ENCODE measurements around the gene NUMB.

- no peak for TF ChIP-seq CTCF (conservative IDR thresholded peaks at IDR 0.05; ENCODE audit: low read depth, low read length)
- no peak for TF ChIP-seq MAFK (IDR thresholded peaks at IDR 0.05; ENCODE audit: low read depth, low read length)
- TF ChIP-seq, protein P1, sequence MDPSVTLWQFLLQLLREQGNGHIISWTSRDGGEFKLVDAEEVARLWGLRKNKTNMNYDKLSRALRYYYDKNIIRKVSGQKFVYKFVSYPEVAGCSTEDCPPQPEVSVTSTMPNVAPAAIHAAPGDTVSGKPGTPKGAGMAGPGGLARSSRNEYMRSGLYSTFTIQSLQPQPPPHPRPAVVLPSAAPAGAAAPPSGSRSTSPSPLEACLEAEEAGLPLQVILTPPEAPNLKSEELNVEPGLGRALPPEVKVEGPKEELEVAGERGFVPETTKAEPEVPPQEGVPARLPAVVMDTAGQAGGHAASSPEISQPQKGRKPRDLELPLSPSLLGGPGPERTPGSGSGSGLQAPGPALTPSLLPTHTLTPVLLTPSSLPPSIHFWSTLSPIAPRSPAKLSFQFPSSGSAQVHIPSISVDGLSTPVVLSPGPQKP (IDR thresholded peaks at IDR 0.05; ENCODE audit: borderline replicate concordance, low read depth, low read length) = no peak
- no peak for TF ChIP-seq POLR2A (IDR thresholded peaks at IDR 0.05; ENCODE audit: low read depth, low read length)
- no peak; the same call in none of the 2 replicates for TF ChIP-seq RAD21 (IDR thresholded peaks at IDR 0.05; ENCODE audit: low read length)
- TF ChIP-seq RFX5 (IDR thresholded peaks at IDR 0.05; ENCODE audit: low read depth, low read length) = no peak
- no peak for TF ChIP-seq RCOR1 (IDR thresholded peaks at IDR 0.05; ENCODE audit: insufficient replicate concordance, low read length)
- no peak for TF ChIP-seq CEBPB (IDR thresholded peaks at IDR 0.05; ENCODE audit: low read depth, low read length)
Observed at GRCh38 chr14:73467800-73468199, 9.5 kb upstream of the NUMB start.

Data from IMR-90 (cell line).